GM23338 (cell line): ENCODE measurements around the gene EXOC3. TPM values are rescaled to one million over a fixed set of nuclear protein-coding genes. Genes with fewer than 3 reads are reported as not detected.

Experiments
- ATAC-seq: fragments of 200-7000 bp; cut with Tn5 transposase; 3 replicates; pipeline ENCODE4 v1.9.1; 2020
- DNase-seq: peaks from one replicate; pipeline ENCODE4 v3.0.0-alpha.2; 2015; ENCODE audit warnings: low spot score
- H2AFZ ChIP-seq: fragments of 200-600 bp; sonication (generic); 2 replicates; pipeline ENCODE4 v1.8.0; 2016; ENCODE audit warnings: antibody characterized with exemption, mild to moderate bottlenecking, moderate library complexity
- H3F3A ChIP-seq: fragments of 200-600 bp; sonication (generic); replicated peaks from 2 replicates; pipeline ENCODE4 v1.8.0; 2017; ENCODE audit warnings: antibody characterized with exemption, mixed run types, low read depth
- H3K27ac ChIP-seq: fragments of 200-600 bp; sonication (generic); 2 replicates; pipeline ENCODE4 v1.6.1; 2016; ENCODE audit warnings: low read depth
- H3K27me3 ChIP-seq: fragments of 200-600 bp; sonication (generic); 2 replicates; pipeline ENCODE4 v1.8.0; 2016; ENCODE audit warnings: mild to moderate bottlenecking, mixed run types, moderate library complexity; ENCODE audit not compliant: insufficient read depth
- H3K36me3 ChIP-seq: fragments of 200-600 bp; sonication (generic); 2 replicates; pipeline ENCODE4 v1.8.0; 2016; ENCODE audit warnings: mild to moderate bottlenecking; ENCODE audit not compliant: insufficient read depth
- H3K4me1 ChIP-seq: fragments of 200-600 bp; sonication (generic); 2 replicates; pipeline ENCODE4 v1.8.0; 2016; ENCODE audit warnings: mild to moderate bottlenecking, moderate library complexity; ENCODE audit not compliant: insufficient read depth
- H3K4me2 ChIP-seq: fragments of 200-600 bp; sonication (generic); 2 replicates; pipeline ENCODE4 v1.7.1; 2017; ENCODE audit warnings: mixed run types
- H3K4me3 ChIP-seq: fragments of 200-600 bp; sonication (generic); 2 replicates; pipeline ENCODE4 v1.6.1; 2016; ENCODE audit warnings: mixed run types
- H3K79me2 ChIP-seq: fragments of 200-600 bp; sonication (generic); replicated peaks from 2 replicates; pipeline ENCODE4 v1.8.0; 2017; ENCODE audit warnings: mild to moderate bottlenecking; ENCODE audit not compliant: insufficient read depth
- H3K9me2 ChIP-seq: fragments of 200-600 bp; sonication (generic); 2 replicates; pipeline ENCODE4 v1.8.0; 2017; ENCODE audit not compliant: insufficient read depth
- H4K20me1 ChIP-seq: fragments of 200-600 bp; sonication (generic); replicated peaks from 2 replicates; pipeline ENCODE4 v1.8.0; 2017; ENCODE audit warnings: mild to moderate bottlenecking; ENCODE audit not compliant: insufficient read depth
- H3K27ac Mint-ChIP-seq: 2 replicates; pipeline ENCODE4 v1.8.0; 2020; ENCODE audit warnings: inconsistent platforms, mild to moderate bottlenecking, moderate library complexity, mixed read lengths
- H3K27me3 Mint-ChIP-seq: 3 replicates; pipeline ENCODE4 v1.8.0; 2022; ENCODE audit warnings: low read depth, mild to moderate bottlenecking, moderate library complexity, mixed read lengths, inconsistent platforms; ENCODE audit not compliant: insufficient read depth, poor library complexity
- H3K36me3 Mint-ChIP-seq: 3 replicates; pipeline ENCODE4 v1.8.0; 2021; ENCODE audit warnings: low read depth, mild to moderate bottlenecking, inconsistent platforms, moderate library complexity, mixed read lengths
- H3K4me1 Mint-ChIP-seq: 3 replicates; pipeline ENCODE4 v1.8.0; 2020; ENCODE audit warnings: mild to moderate bottlenecking, inconsistent platforms, mixed read lengths
- H3K4me3 Mint-ChIP-seq: 3 replicates; pipeline ENCODE4 v1.8.0; 2021; ENCODE audit warnings: moderate library complexity, mild to moderate bottlenecking, inconsistent platforms, mixed read lengths
- H3K9me3 Mint-ChIP-seq: 3 replicates; pipeline ENCODE4 v1.8.0; 2020; ENCODE audit warnings: moderate library complexity, mild to moderate bottlenecking, inconsistent platforms, mixed read lengths
- CREB1 ChIP-seq: fragments of 250-450 bp; sonication (Bioruptor Pico); IDR thresholded peaks from 2 replicates; pipeline ENCODE4 v1.5.0; 2020; ENCODE audit warnings: low read depth, mild to moderate bottlenecking, moderate library complexity
- CTCF ChIP-seq, 2 experiments: fragments of 200-600 bp in 1 of 2; sonication (generic) in 1 of 2; conservative IDR thresholded peaks; 2 replicates each; pipeline versions ENCODE4 v1.5.1 to v1.6.1; 2016 to 2017; ENCODE audit warnings: antibody characterized with exemption in 2 of 2, low read depth in 2 of 2, mild to moderate bottlenecking in 2 of 2, moderate library complexity in 1 of 2
- ETS1 ChIP-seq: IDR thresholded peaks from 2 replicates; pipeline ENCODE4 v1.6.1; 2016; ENCODE audit warnings: antibody characterized with exemption
- EZH2 ChIP-seq: fragments of 200-600 bp; sonication (generic); IDR thresholded peaks from one replicate; pipeline ENCODE4 v1.8.0; 2017; ENCODE audit warnings: antibody characterized with exemption, mild to moderate bottlenecking, low read depth; ENCODE audit not compliant: unreplicated experiment
- EZH2phosphoT487 ChIP-seq: fragments of 200-600 bp; sonication (generic); IDR thresholded peaks from one replicate; pipeline ENCODE4 v1.8.1; 2018; ENCODE audit warnings: antibody characterized with exemption; ENCODE audit not compliant: unreplicated experiment
- JUNB ChIP-seq: IDR thresholded peaks from one replicate; pipeline ENCODE4 v1.6.1; 2016; ENCODE audit warnings: antibody characterized with exemption; ENCODE audit not compliant: unreplicated experiment
- NANOG ChIP-seq: IDR thresholded peaks from 2 replicates; pipeline ENCODE4 v1.6.1; 2016; ENCODE audit warnings: antibody characterized with exemption, borderline replicate concordance
- POLR2AphosphoS5 ChIP-seq: IDR thresholded peaks from 2 replicates; pipeline ENCODE4 v1.6.1; 2016; ENCODE audit warnings: antibody characterized with exemption, low read depth
- REST ChIP-seq: IDR thresholded peaks from one replicate; pipeline ENCODE4 v1.6.1; 2018; ENCODE audit warnings: antibody characterized with exemption; ENCODE audit not compliant: unreplicated experiment
- STAT1 ChIP-seq: IDR thresholded peaks from one replicate; pipeline ENCODE4 v1.6.1; 2016; ENCODE audit warnings: antibody characterized with exemption; ENCODE audit not compliant: unreplicated experiment
- ZNF114 ChIP-seq: fragments of 250-450 bp; sonication (Bioruptor Pico); IDR thresholded peaks from 2 replicates; pipeline ENCODE4 v1.5.0; 2020; ENCODE audit warnings: mild to moderate bottlenecking, moderate library complexity
- ZNF331 ChIP-seq: fragments of 250-450 bp; sonication (Bioruptor Pico); IDR thresholded peaks from 2 replicates; pipeline ENCODE4 v1.5.0; 2020; ENCODE audit warnings: low read depth, mild to moderate bottlenecking, moderate library complexity
- ZNF462 ChIP-seq: fragments of 250-450 bp; sonication (Bioruptor Pico); IDR thresholded peaks from 2 replicates; pipeline ENCODE4 v1.5.0; 2020; ENCODE audit warnings: mild to moderate bottlenecking, moderate library complexity
- polyA plus RNA-seq: library from polyadenylated mRNA; unstranded; fragments of >200 nt; fragmentation: Nextera tagmentation; extraction: Ambion mirVana; gene quantifications from 2 replicates; pipeline ENCODE4 v1.2.1, GENCODE V29; 2016
- total RNA-seq: library from RNA; depleted of rRNA; stranded (reverse); fragments of >200 nt; shearing (Covaris generic); gene quantifications from 2 replicates; pipeline ENCODE4 v1.2.3, GENCODE V29; 2014

EXOC3 gene
- total and polyA plus RNA-seq, 2 experiments from 2014 or later = 13.4 to 31.6 TPM

- Histone ChIP-seq H2AFZ (no peak overlapping the region), H4K20me1 (no peaks in the 10 kb centered on the region), H3K4me1 (no peaks in the 10 kb centered on the region), H3F3A (no peaks in the 10 kb centered on the region), H3K27me3 (no peaks in the 10 kb centered on the region), H3K27ac (no peak overlapping the region), H3K4me3 (no peak overlapping the region), H3K4me2 (no peak overlapping the region), H3K9me2 (no peaks in the 10 kb centered on the region), H3K36me3 (no peaks in the 10 kb centered on the region), H3K79me2 (no peaks in the 10 kb centered on the region)
- Mint-ChIP-seq H3K27ac (no peak overlapping the region), H3K4me3 (no peak overlapping the region), H3K36me3 (no peaks in the 10 kb centered on the region), H3K9me3 (no peaks in the 10 kb centered on the region), H3K27me3 (peaks cover 12% of the 10 kb centered on the region), H3K4me1 (no peaks in the 10 kb centered on the region)
- ATAC-seq (no peak), DNase-seq (no peak)
- TF ChIP-seq EZH2 (no peak), ZNF331 (CRISPR knock-in tag) (no peak), POLR2AphosphoS5 (no peak), NANOG (no peak), CTCF (conservative IDR thresholded peaks at IDR 0.05; ENCODE audit: low read depth in 2 of 2) (no peak), JUNB (no peak), ETS1 (no peak), ZNF462 (no peak), REST (no peak), ZNF114 (CRISPR knock-in tag) (no peak), STAT1 (no peak), CREB1 (CRISPR knock-in tag) (no peak), EZH2phosphoT487 (no peak)
These were observed 41.6 kb downstream of the EXOC3 start for GRCh38 chr5:484556-484955.
